SK-N-SH (cell line): Measurements from ENCODE around the gene VIL1.

Source experiments
- CTCF ChIP-seq: fragments of 200-600 bp; sonication (generic); IDR thresholded peaks from 2 replicates; pipeline ENCODE4 v1.6.1; 2017; ENCODE audit warnings: antibody characterized with exemption, mild to moderate bottlenecking, moderate library complexity
- EZH2phosphoT487 ChIP-seq: fragments of 200-600 bp; sonication (generic); IDR thresholded peaks from 2 replicates; pipeline ENCODE4 v1.6.1; 2017; ENCODE audit warnings: low read depth, mixed run types, mild to moderate bottlenecking, antibody characterized with exemption, moderate library complexity, borderline replicate concordance
- MEF2A ChIP-seq: IDR thresholded peaks from 2 replicates; pipeline ENCODE4 v1.4.0; 2012; ENCODE audit warnings: low read depth, borderline replicate concordance
- NFIC ChIP-seq: IDR thresholded peaks from 2 replicates; pipeline ENCODE4 v1.4.0; 2012; ENCODE audit warnings: borderline replicate concordance
- REST ChIP-seq: IDR thresholded peaks from 2 replicates; pipeline ENCODE4 v1.6.1; 2012; ENCODE audit warnings: mild to moderate bottlenecking, low read depth, low read length, moderate library complexity

DNA sequence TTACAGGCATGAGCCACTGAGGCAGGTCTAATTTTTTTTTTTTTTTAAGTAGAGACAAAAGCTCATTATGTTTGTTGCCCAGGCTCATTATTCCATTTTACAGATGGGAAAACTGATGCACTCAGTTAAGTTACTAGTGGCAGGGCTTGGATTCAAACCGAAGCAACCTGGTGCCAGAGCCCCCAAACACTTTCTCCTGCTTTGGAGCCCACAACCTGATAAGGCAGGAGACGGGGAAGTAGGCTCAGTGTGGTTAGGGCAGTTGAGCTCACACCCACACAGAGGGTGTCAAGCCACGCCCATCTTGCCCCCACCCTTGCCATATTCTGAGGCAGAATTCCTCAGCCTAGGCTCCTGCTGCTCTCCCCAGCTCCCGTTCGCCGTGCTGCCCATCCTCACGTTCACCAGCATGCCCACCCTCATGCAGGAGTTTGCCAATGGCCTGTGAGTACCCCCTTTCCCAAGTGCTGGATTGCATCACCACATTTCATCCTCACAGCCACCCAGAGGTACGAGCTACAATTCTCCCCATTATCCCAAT lies 25.1 kb upstream of the VIL1 start:
- TF ChIP-seq NFIC = no peak
- no peak for TF ChIP-seq CTCF
- no peak for TF ChIP-seq REST
- TF ChIP-seq EZH2phosphoT487 = no peak
- no peak for TF ChIP-seq MEF2A
